Measurements from ENCODE around the gene LRBA. TPM values are rescaled to one million over a fixed set of nuclear protein-coding genes. Genes with fewer than 3 reads are reported as not detected.
"Not testable (repeated sequence)": the region's sequence is repeated elsewhere in the genome, so short reads cannot be mapped to it uniquely, and the experiment has no call there.

LRBA gene
- total and polyA plus RNA-seq, 8 donors, result 43.3 to 62.5 (median 52.3) TPM

DNA sequence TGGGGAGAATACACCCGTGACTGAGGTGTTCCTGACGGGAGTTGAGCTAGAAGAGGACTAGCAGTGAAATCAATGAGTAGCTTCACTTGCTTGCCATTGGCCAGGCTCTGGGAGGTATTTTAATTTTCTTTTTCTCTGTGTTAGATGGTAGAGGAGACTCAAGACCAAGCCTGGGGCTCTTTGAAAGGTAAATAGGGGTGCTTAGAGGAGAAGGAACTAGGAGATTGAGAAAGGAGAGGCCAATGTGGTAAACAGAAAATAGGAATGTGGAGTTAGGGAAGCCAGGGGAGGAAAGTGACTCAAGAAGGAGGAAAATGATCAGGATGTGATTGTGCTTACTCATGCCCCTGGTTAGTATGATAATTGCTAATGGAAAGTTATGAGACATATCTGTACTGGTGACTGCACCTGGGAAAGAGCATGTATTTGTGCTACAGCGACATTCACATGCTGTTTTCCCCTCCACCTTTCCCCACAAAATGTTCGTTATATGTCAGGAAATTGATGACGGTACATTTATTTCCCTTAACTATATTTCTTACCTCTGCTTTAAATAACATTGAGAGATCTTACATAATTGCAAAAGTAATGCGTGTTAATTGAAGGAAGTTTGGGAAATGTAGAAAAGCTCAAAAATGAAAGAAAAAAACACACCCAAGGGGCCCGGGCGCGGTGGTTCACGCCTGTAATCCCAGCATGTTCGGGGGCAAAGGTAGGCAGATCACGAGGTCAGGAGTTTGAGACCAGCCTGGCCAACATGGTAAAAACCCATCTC is 16.9 kb upstream of the LRBA start:
- H3K27ac ChIP-seq, result no peak overlapping the region
- ATAC-seq (no peak), DNase-seq (peak in 1 of 4 donors; percentile 43)
- H3K27me3 ChIP-seq, result no peaks in the 10 kb centered on the region
- no peaks in the 10 kb centered on the region for H3K9me3 ChIP-seq
- TF ChIP-seq, protein P1, sequence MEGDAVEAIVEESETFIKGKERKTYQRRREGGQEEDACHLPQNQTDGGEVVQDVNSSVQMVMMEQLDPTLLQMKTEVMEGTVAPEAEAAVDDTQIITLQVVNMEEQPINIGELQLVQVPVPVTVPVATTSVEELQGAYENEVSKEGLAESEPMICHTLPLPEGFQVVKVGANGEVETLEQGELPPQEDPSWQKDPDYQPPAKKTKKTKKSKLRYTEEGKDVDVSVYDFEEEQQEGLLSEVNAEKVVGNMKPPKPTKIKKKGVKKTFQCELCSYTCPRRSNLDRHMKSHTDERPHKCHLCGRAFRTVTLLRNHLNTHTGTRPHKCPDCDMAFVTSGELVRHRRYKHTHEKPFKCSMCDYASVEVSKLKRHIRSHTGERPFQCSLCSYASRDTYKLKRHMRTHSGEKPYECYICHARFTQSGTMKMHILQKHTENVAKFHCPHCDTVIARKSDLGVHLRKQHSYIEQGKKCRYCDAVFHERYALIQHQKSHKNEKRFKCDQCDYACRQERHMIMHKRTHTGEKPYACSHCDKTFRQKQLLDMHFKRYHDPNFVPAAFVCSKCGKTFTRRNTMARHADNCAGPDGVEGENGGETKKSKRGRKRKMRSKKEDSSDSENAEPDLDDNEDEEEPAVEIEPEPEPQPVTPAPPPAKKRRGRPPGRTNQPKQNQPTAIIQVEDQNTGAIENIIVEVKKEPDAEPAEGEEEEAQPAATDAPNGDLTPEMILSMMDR (IDR thresholded peaks at IDR 0.05), result no peak
- intact Hi-C loops (cut with DNase I), result no loop called here
- no peaks in the 10 kb centered on the region for H3K4me1 ChIP-seq
- H3K4me3 ChIP-seq, result no peak overlapping the region
- no peaks in the 10 kb centered on the region for H3K36me3 ChIP-seq

DNA sequence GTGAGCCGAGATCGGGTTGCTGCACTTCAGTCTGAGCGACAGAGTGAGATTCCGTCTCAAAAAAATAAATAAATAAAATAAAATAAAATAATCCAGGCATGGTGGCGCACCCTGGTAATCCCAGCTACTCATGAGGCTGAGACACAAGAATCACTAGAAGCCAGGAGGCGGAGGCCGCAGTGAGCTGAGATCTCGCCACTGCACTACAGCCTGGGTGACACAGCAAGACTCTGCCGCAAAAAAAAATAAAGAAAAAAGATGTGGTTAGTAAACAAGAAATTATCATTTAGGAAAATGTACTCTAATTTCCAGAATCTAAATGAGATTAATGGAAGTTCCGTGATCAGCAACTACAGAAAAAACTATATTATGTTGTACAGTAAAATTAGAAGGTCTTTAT is 14.5 kb upstream of the LRBA start:
- H3K27ac ChIP-seq, result no peak overlapping the region
- ATAC-seq, result no peak

DNA sequence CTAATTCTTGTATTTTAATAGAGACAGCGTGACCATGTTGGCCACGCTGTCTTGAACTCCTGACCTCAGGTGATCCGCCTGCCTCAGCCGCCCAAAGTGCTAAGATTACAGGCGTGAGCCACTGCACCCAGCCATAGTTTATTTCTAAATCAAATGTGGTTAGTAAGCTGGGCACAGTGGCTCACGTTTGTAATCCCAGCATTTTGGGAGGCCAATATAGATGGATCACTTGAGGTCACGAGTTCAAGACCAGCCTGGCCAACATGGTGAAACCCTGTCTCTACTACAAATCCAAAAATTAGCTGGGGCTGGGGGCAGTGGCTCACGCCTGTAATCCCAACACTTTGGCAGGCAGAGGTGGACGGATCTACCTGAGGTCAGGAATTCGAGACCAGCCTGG is 13.9 kb upstream of the LRBA start:
- H3K27me3 ChIP-seq; DNase-seq; H3K4me1 ChIP-seq; intact Hi-C loops (cut with DNase I); ATAC-seq; H3K9me3 ChIP-seq; H3K36me3 ChIP-seq; H3K27ac ChIP-seq; H3K4me3 ChIP-seq: not testable (repeated sequence)

More for the DNA sequence above, 14.5 kb upstream of the LRBA start:
- Histone ChIP-seq H3K4me1 (no peaks in the 10 kb centered on the region), H3K9me3 (no peaks in the 10 kb centered on the region), H3K27me3 (no peaks in the 10 kb centered on the region), H3K36me3 (no peaks in the 10 kb centered on the region), H3K4me3 (no peak overlapping the region)
- intact Hi-C loops (cut with DNase I), result no loop called here
- peak in 1 of 4 donors; percentile 36 for DNase-seq
- TF ChIP-seq, protein P1 (IDR thresholded peaks at IDR 0.05), result no peak

DNA sequence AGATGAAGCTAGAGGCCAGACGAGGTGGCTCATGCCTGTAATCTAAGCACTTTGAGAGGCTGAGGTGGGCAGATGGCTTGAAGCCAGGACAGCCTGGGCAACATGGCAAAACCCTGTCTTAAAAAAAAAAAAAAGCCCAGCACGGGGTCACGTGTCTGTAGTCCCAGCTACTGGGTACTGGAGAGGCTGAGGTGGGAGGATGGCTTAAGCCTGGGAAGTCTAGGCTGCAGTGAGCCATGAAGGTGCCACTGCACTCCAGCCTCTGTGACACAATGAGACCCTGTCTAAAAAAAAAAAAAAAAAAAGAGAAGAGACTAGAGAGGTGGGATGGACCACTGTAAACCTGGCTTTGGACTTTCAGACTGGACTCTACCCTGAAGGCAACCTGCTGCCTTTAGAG is 10.7 kb upstream of the LRBA start:
- Histone ChIP-seq H3K4me3 (no peak overlapping the region), H3K9me3 (no peaks in the 10 kb centered on the region), H3K27me3 (no peaks in the 10 kb centered on the region), H3K36me3 (no peaks in the 10 kb centered on the region), H3K27ac (no peak overlapping the region), H3K4me1 (no peaks in the 10 kb centered on the region)
- DNase-seq (no peak), ATAC-seq (no peak)
- TF ChIP-seq, protein P1 (IDR thresholded peaks at IDR 0.05), result no peak
- intact Hi-C loops (cut with DNase I), result no loop called here

DNA sequence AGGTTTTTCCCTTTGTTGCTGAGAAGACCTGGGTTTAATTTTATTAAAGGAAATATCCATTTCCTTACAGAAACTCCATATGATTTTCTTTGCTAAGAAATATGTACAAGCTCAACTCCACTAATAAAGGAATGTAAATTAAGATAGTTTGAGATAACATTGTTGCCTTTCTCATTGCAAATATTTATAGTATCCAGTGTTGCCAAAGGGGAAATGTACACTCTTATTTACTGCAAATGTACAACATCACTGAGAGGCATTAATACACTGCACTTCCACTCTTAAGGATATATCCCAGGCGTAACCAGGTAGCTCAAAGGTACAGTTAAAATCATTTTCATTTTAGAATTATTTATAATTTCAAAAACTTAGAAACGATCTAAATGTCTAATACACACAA is 7.5 kb upstream of the LRBA start:
- H3K36me3 ChIP-seq, result no peaks in the 10 kb centered on the region
- no peak overlapping the region for H3K27ac ChIP-seq
- DNase-seq (no peak), ATAC-seq (no peak)
- intact Hi-C loops (cut with DNase I), result no loop called here
- TF ChIP-seq, protein P1 (IDR thresholded peaks at IDR 0.05), result no peak
- no peaks in the 10 kb centered on the region for H3K27me3 ChIP-seq
- H3K4me3 ChIP-seq, result no peak overlapping the region
- H3K9me3 ChIP-seq, result no peaks in the 10 kb centered on the region
- no peaks in the 10 kb centered on the region for H3K4me1 ChIP-seq
